ENCODE data around the gene ANKRD18A. TPM values are rescaled to one million over a fixed set of nuclear protein-coding genes. Genes with fewer than 3 reads are reported as not detected.
A peak's percentile ranks its signal among the peaks of the same experiment; 100 is the strongest.

ANKRD18A gene
- total and polyA plus RNA-seq, 2 of the 13 experiments (the other 11 are each of a cell fraction or from before 2014, with no cell fraction given), result 5.9 to 7.6 TPM

- TF ChIP-seq YEATS2 (CRISPR knock-in tag; IDR thresholded peaks at IDR 0.05; ENCODE audit: borderline replicate concordance) (peak; percentile 81), ELF4 (CRISPR knock-in tag; IDR thresholded peaks at IDR 0.05; ENCODE audit: borderline replicate concordance) (no peak), ATF7-NPFF (CRISPR knock-in tag; IDR thresholded peaks at IDR 0.05; ENCODE audit: low read depth) (peak; percentile 47; the same call in 1 of the 2 replicates), MTF2 (CRISPR knock-in tag; IDR thresholded peaks at IDR 0.05; ENCODE audit: borderline replicate concordance) (peak; percentile 94), KLF6 (CRISPR knock-in tag; IDR thresholded peaks at IDR 0.05) (no peak), HNF4A (CRISPR knock-in tag; IDR thresholded peaks at IDR 0.05) (no peak), ZNF549 (CRISPR knock-in tag; IDR thresholded peaks at IDR 0.05) (no peak), EEA1 (CRISPR knock-in tag; IDR thresholded peaks at IDR 0.05; ENCODE audit: borderline replicate concordance) (no peak), HMG20B (CRISPR knock-in tag; conservative IDR thresholded peaks at IDR 0.05) (0 out of 2 replicates have a peak, but pooled peaks have one; percentile 28), CENPT (CRISPR knock-in tag; IDR thresholded peaks at IDR 0.05; ENCODE audit: low read depth) (no peak), TFDP2 (CRISPR knock-in tag; IDR thresholded peaks at IDR 0.05) (peak; percentile 72), ZNF816 (CRISPR knock-in tag; IDR thresholded peaks at IDR 0.05; ENCODE audit: borderline replicate concordance) (peak; percentile 50; the same call in 1 of the 2 replicates), ZNF253 (CRISPR knock-in tag; IDR thresholded peaks at IDR 0.05; ENCODE audit: borderline replicate concordance) (no peak), ZNF879 (CRISPR knock-in tag; IDR thresholded peaks at IDR 0.05) (peak; percentile 83; the same call in 1 of the 2 replicates), IRX3 (CRISPR knock-in tag; IDR thresholded peaks at IDR 0.05; ENCODE audit: borderline replicate concordance, low read depth) (0 out of 2 replicates have a peak, but pooled peaks have one; percentile 13), GPN1 (CRISPR knock-in tag; IDR thresholded peaks at IDR 0.05; ENCODE audit: borderline replicate concordance) (no peak), SRSF1 (optimal IDR thresholded peaks at IDR 0.05; ENCODE audit: low read depth, low read length) (peak; percentile 43), BCLAF1 (IDR thresholded peaks at IDR 0.05) (no peak), ZNF207 (IDR thresholded peaks at IDR 0.05; ENCODE audit: borderline replicate concordance) (no peak), STAT5B (CRISPR knock-in tag; IDR thresholded peaks at IDR 0.05) (no peak), U2AF1 (optimal IDR thresholded peaks at IDR 0.05; ENCODE audit: low read depth, low read length) (no peak), TBX2 (CRISPR knock-in tag; IDR thresholded peaks at IDR 0.05; ENCODE audit: borderline replicate concordance) (peak; percentile 80), JARID2 (CRISPR knock-in tag; IDR thresholded peaks at IDR 0.05; ENCODE audit: insufficient replicate concordance) (no peak), NAIF1 (CRISPR knock-in tag; IDR thresholded peaks at IDR 0.05; ENCODE audit: borderline replicate concordance) (no peak), TMF1 (CRISPR knock-in tag; IDR thresholded peaks at IDR 0.05; ENCODE audit: low read depth) (no peak), ZNF746 (CRISPR knock-in tag; IDR thresholded peaks at IDR 0.05) (no peak), FOXM1 (CRISPR knock-in tag; IDR thresholded peaks at IDR 0.05) (no peak)
These were observed at the start of gene ANKRD18A (continued) for GRCh38 chr9:38620483-38621433.
